ENCODE data around the gene PTK7. TPM values are rescaled to one million over a fixed set of nuclear protein-coding genes. Genes with fewer than 3 reads are reported as not detected.

PTK7 gene
- total RNA-seq, 1 experiment from 2014 or later: 48.1 TPM

DNA sequence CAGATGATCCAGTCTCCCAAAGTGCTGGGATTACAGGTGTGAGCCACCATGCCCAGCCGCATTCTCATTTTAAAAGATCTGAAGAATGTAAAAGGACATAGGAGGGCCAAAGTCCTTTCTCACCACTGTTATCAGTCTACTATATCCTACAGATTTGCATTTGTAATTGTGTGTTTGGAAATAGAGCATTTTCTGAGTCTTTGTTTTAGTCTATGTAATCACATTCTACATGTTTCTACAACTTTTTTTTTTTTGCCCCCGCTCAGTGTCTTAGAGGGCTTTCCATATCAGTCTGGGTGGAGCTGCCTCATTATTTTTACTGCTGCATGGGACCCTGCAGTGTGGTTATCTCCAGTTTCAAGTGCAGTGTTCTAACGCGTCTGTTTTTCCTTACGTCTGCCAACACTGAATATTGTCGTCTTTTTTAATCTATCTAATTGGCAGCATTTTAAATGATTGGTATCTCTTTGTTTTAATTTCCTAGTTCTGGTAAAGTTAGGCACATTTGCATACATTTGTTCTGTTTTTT is 113.7 kb downstream of the PTK7 start:
- H3K36me3 ChIP-seq (ENCODE audit: low read depth, low read length): no peaks in the 10 kb centered on the region; the same call in 1 of the 2 replicates
- CTCF ChIA-PET: no interaction called here

DNA sequence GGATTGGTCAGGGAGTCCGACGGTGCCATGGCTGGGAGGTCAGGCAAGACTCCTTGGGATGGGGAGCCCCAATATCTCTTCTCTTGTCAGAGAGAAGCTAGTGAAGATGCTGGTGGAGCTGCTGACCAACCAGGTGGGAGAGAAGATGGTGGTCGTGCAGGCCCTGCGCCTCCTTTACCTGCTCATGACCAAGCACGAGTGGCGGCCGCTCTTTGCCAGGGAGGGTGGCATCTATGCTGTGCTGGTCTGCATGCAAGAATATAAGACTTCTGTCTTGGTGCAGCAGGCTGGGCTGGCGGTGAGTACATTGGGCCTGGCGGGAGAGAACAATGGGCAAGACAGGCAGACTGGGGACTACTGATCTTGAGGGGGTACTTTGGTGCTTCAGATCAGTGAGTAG is 116.8 kb downstream of the PTK7 start:
- Histone ChIP-seq H3K4me1 (ENCODE audit: insufficient read depth, low read length) (no peaks in the 10 kb centered on the region), H3K9me2 (replicated peaks; ENCODE audit: low read length) (no peaks in the 10 kb centered on the region), H3K9me3 (ENCODE audit: low read length) (no peaks in the 10 kb centered on the region), H2AFZ (ENCODE audit: low read length) (no peak overlapping the region), H3K36me3 (ENCODE audit: low read depth, low read length) (no peaks in the 10 kb centered on the region; the same call in none of the 2 replicates), H3F3A (ENCODE audit: low read length, unreplicated experiment) (no peaks in the 10 kb centered on the region), H3K27ac (ENCODE audit: low read length) (no peak overlapping the region), H3K79me2 (ENCODE audit: low read length) (no peaks in the 10 kb centered on the region), H3K4me2 (ENCODE audit: low read length) (no peak overlapping the region), H3K27me3 (ENCODE audit: low read length) (no peaks in the 10 kb centered on the region), H4K20me1 (ENCODE audit: low read length) (no peaks in the 10 kb centered on the region), H3K9ac (ENCODE audit: low read length) (no peak overlapping the region), H3K4me3 (ENCODE audit: low read length) (no peak overlapping the region)
- ChIA-PET POLR2A (ENCODE audit: unreplicated experiment) (no interaction called here), CTCF (no interaction called here)
- BruUV-seq (replicated peaks): no TSS peak
- DNase-seq: no peak
- intact Hi-C loops (cut with micrococcal nuclease): no loop called here
- ATAC-seq: no peak
- TF ChIP-seq EZH2 (IDR thresholded peaks at IDR 0.05; ENCODE audit: low read length, unreplicated experiment) (no peak), EZH2phosphoT487 (IDR thresholded peaks at IDR 0.05; ENCODE audit: borderline replicate concordance, low read length) (no peak)
- TF ChIP-seq, protein P1, sequence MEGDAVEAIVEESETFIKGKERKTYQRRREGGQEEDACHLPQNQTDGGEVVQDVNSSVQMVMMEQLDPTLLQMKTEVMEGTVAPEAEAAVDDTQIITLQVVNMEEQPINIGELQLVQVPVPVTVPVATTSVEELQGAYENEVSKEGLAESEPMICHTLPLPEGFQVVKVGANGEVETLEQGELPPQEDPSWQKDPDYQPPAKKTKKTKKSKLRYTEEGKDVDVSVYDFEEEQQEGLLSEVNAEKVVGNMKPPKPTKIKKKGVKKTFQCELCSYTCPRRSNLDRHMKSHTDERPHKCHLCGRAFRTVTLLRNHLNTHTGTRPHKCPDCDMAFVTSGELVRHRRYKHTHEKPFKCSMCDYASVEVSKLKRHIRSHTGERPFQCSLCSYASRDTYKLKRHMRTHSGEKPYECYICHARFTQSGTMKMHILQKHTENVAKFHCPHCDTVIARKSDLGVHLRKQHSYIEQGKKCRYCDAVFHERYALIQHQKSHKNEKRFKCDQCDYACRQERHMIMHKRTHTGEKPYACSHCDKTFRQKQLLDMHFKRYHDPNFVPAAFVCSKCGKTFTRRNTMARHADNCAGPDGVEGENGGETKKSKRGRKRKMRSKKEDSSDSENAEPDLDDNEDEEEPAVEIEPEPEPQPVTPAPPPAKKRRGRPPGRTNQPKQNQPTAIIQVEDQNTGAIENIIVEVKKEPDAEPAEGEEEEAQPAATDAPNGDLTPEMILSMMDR (conservative IDR thresholded peaks at IDR 0.05; ENCODE audit: low read depth, low read length): no peak

More for the DNA sequence above, 113.7 kb downstream of the PTK7 start:
- no peaks in the 10 kb centered on the region for H3K9me3 ChIP-seq (ENCODE audit: low read length)
- H3K27ac ChIP-seq (ENCODE audit: low read length): no peak overlapping the region
- no peak overlapping the region for H3K9ac ChIP-seq (ENCODE audit: low read length)
- no TSS peak for BruUV-seq (replicated peaks)
- ATAC-seq: no peak
- no peaks in the 10 kb centered on the region for H3K79me2 ChIP-seq (ENCODE audit: low read length)
- H3K9me2 ChIP-seq (replicated peaks; ENCODE audit: low read length): no peaks in the 10 kb centered on the region
- H2AFZ ChIP-seq (ENCODE audit: low read length): no peak overlapping the region
- H3K27me3 ChIP-seq (ENCODE audit: low read length): no peaks in the 10 kb centered on the region
- no peak for TF ChIP-seq EZH2 (IDR thresholded peaks at IDR 0.05; ENCODE audit: low read length, unreplicated experiment)
- TF ChIP-seq, protein P1 (conservative IDR thresholded peaks at IDR 0.05; ENCODE audit: low read depth, low read length): no peak
- no peak for TF ChIP-seq EZH2phosphoT487 (IDR thresholded peaks at IDR 0.05; ENCODE audit: borderline replicate concordance, low read length)
- H3F3A ChIP-seq (ENCODE audit: low read length, unreplicated experiment): no peaks in the 10 kb centered on the region
- H3K4me2 ChIP-seq (ENCODE audit: low read length): no peak overlapping the region
- H4K20me1 ChIP-seq (ENCODE audit: low read length): no peaks in the 10 kb centered on the region
- DNase-seq: no peak
- POLR2A ChIA-PET (ENCODE audit: unreplicated experiment): no interaction called here
- no peak overlapping the region for H3K4me3 ChIP-seq (ENCODE audit: low read length)
- no peaks in the 10 kb centered on the region for H3K4me1 ChIP-seq (ENCODE audit: insufficient read depth, low read length)
- intact Hi-C loops (cut with micrococcal nuclease): no loop called here

DNA sequence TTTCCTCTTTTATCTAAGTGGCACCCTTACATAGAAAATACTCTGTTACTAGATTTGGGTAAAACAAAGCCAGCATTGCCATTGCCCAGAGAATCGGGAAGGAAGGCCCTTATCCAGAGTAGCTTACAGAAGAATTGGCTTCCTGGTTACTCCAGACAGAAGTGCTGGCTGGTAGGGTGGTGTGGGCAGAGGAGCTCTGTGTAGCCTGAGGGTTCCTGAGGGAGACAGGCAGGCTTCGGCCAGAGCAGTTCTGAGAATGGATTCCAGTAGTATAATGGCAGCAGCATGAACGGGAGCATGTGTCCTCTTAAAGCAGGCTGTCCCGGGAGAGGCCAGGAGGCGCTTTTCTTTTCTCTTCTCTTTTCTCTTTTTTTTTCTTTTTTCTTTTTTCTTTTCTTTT is 117.8 kb downstream of the PTK7 start:
- Histone ChIP-seq H4K20me1 (ENCODE audit: low read length) (no peaks in the 10 kb centered on the region), H2AFZ (ENCODE audit: low read length) (no peak overlapping the region), H3K4me2 (ENCODE audit: low read length) (no peak overlapping the region), H3K9me3 (ENCODE audit: low read length) (no peaks in the 10 kb centered on the region), H3K79me2 (ENCODE audit: low read length) (no peaks in the 10 kb centered on the region), H3K9me2 (replicated peaks; ENCODE audit: low read length) (no peaks in the 10 kb centered on the region), H3F3A (ENCODE audit: low read length, unreplicated experiment) (no peaks in the 10 kb centered on the region), H3K27ac (ENCODE audit: low read length) (no peak overlapping the region), H3K9ac (ENCODE audit: low read length) (no peak overlapping the region), H3K4me3 (ENCODE audit: low read length) (no peak overlapping the region), H3K36me3 (ENCODE audit: low read depth, low read length) (peaks cover 3% of the 10 kb centered on the region), H3K27me3 (ENCODE audit: low read length) (no peaks in the 10 kb centered on the region), H3K4me1 (ENCODE audit: insufficient read depth, low read length) (no peaks in the 10 kb centered on the region)
- BruUV-seq (replicated peaks): no TSS peak
- ChIA-PET CTCF (no interaction called here), POLR2A (ENCODE audit: unreplicated experiment) (no interaction called here)
- TF ChIP-seq EZH2phosphoT487 (IDR thresholded peaks at IDR 0.05; ENCODE audit: borderline replicate concordance, low read length) (no peak), EZH2 (IDR thresholded peaks at IDR 0.05; ENCODE audit: low read length, unreplicated experiment) (no peak)
- TF ChIP-seq, protein P1 (conservative IDR thresholded peaks at IDR 0.05; ENCODE audit: low read depth, low read length): no peak
- intact Hi-C loops (cut with micrococcal nuclease): no loop called here
- ATAC-seq: no peak
- DNase-seq: no peak
